Measurements from ENCODE around the gene HIVEP3.

GRCh38 chr1:41659159-41659495 is 259.6 kb downstream of the HIVEP3 start:
- TF ChIP-seq EZH2 (IDR thresholded peaks at IDR 0.05; ENCODE audit: borderline replicate concordance, insufficient read depth, low read depth, low read length, poor library complexity, severe bottlenecking) (no peak), CTCF (IDR thresholded peaks at IDR 0.05) (no peak)
